GM12875 (cell line): ENCODE measurements around the gene HRC.

ENCODE experiments used
- H3K4me3 ChIP-seq: one replicate; pipeline ENCODE4 v1.5.1; 2011; ENCODE audit warnings: low read depth, low read length, control low read depth
- TF ChIP-seq, protein P1 (sequence below): IDR thresholded peaks from 2 replicates; pipeline ENCODE4 v1.5.1; 2011; ENCODE audit warnings: low read depth, mild to moderate bottlenecking, control low read depth, inconsistent platforms, low read length, moderate library complexity, borderline replicate concordance; ENCODE audit not compliant: insufficient read depth

HRC gene

DNA sequence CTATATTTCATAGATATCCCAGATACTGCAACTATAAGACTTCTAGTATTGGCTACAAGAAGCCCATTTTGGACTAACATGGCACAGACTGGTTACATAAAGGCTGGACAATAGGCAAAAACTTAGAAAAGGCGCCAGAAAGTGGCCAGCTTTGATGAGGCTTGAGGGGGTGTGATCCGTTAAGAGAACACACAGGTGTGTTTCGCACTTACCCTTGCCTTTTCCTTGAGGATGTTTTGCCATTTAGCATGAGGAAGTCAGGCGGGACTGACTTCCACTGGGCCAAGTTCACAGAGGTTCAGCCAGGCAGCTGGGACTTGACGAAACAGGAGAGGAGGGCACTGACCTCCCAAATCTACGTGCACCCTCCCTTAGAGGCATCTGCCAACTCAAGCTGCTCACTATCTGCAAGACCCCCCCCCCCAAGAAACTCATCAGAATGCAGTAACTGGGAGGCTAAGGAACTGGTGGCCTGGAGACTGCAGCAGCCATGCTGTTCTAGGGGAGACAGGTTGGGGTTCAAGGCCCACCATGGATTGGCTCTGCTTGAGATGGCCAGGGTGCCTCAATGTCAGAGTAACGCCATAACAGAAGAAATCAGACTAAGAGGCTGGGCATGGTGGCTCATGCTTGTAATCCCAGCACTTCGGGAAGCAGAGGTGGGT is 45.5 kb downstream of the HRC start:
- TF ChIP-seq, protein P1, sequence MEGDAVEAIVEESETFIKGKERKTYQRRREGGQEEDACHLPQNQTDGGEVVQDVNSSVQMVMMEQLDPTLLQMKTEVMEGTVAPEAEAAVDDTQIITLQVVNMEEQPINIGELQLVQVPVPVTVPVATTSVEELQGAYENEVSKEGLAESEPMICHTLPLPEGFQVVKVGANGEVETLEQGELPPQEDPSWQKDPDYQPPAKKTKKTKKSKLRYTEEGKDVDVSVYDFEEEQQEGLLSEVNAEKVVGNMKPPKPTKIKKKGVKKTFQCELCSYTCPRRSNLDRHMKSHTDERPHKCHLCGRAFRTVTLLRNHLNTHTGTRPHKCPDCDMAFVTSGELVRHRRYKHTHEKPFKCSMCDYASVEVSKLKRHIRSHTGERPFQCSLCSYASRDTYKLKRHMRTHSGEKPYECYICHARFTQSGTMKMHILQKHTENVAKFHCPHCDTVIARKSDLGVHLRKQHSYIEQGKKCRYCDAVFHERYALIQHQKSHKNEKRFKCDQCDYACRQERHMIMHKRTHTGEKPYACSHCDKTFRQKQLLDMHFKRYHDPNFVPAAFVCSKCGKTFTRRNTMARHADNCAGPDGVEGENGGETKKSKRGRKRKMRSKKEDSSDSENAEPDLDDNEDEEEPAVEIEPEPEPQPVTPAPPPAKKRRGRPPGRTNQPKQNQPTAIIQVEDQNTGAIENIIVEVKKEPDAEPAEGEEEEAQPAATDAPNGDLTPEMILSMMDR: no peak
- H3K4me3 ChIP-seq: no peak overlapping the region

DNA sequence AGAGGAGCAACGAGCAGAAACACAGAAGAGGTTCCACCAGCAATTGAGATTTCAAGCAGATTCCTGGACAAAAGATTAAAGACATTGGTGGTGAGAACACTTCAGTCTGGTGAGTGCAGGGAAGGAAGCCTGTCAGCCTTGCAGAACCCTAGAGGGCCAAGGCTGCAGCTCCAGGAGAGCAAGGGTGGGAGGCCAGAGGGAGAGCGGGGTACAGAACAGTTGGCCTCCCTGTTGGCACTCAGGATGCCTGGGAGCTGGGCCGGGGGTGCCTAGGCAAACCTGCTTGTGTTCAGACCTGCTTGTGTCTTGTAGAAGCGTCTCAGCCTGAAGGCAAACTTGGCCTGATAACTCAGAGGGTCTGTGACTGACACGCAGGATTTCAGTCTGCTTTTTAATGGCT is 46.1 kb downstream of the HRC start:
- H3K4me3 ChIP-seq: no peak overlapping the region
- TF ChIP-seq, protein P1: no peak

DNA sequence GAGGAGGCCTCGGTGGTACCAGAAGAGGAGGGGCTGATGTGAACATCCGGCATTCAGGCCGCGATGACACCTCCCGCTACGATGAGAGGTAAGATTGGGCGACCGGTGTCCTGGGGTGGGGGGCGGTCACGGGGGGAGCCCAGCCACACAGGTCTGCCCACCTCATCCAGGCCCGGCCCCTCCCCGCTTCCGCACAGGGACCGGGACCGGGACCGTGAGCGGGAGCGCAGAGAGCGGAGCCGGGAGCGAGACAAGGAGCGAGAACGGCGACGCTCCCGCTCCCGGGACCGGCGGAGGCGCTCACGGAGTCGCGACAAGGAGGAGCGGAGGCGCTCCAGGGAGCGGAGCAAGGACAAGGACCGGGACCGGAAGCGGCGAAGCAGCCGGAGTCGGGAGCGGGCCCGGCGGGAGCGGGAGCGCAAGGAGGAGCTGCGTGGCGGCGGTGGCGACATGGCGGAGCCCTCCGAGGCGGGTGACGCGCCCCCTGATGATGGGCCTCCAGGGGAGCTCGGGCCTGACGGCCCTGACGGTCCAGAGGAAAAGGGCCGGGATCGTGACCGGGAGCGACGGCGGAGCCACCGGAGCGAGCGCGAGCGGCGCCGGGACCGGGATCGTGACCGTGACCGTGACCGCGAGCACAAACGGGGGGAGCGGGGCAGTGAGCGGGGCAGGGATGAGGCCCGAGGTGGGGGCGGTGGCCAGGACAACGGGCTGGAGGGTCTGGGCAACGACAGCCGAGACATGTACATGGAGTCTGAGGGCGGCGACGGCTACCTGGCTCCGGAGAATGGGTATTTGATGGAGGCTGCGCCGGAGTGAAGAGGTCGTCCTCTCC is 47.4 kb downstream of the HRC start:
- TF ChIP-seq, protein P1: no peak

DNA sequence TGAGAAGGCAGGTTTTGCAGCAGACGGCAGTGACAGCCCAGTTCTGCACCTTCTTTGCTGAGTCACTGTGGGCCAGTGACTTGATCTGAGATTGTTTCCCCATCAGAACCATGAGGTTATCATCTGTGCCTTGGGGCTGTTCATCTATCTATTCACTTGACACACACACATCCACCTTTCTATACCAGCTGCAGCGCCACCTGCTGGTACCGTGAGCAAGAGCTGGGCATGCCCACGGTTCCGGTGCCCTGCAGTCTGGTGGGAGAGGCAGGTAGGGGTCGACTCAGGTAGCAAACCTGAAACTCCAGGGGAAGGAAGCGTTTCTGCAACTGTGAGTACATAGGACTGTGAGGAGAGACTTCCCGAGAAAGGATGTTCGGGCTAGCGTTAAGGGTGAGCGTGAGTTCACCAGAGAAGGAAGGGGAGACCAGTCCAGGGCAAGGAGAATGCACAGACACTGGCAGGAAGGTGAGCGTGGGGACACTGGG is 48.5 kb downstream of the HRC start:
- H3K4me3 ChIP-seq: no peak overlapping the region
- TF ChIP-seq, protein P1: peak; percentile 83

More for the DNA sequence above, 47.4 kb downstream of the HRC start:
- H3K4me3 ChIP-seq: no peak overlapping the region

GRCh38 chr19:49104229-49104864 is 50.8 kb downstream of the HRC start:
- H3K4me3 ChIP-seq: no peak overlapping the region
- TF ChIP-seq, protein P1: no peak

DNA sequence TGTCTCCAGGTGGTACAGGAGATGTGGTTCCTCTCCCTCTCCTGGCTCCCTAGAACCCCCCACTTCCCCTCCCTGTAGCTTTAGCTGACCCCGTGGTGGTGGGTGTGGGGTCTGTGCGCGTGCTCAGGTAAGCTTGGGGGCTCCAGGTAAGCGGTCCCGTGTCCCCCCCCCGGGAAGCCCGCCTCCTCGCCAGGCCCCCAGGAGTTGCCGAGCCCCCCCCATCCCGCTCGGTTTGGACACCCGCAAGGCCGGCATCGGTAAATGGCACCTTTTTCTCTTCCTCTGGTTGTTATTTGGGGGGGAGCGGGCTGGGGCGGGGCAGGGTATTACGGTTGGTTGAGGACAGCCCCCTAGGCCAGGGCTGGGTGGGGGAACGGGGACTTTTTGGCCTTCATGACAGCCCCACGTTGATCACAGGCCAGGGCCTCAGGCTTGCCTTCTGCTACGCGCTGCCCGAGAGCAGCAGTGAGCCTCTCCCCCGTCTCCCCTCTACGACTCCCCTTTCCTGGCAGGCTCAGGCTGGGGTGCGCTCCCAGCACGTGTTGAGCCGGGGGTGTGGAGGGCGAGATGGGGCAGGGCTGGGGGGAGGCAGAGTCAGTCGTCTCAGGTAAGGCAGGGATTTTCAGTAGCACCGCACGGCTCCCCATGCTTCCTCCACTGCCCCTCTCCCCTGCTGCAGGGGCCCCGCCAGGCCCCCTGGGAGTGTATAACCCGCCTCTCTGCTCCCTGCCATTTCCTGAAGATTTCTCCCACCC is 51.7 kb downstream of the HRC start:
- TF ChIP-seq, protein P1: no peak
- H3K4me3 ChIP-seq: no peak overlapping the region
